Caco-2 (cell line): ENCODE measurements around the gene C6orf62. TPM values are rescaled to one million over a fixed set of nuclear protein-coding genes. Genes with fewer than 3 reads are reported as not detected.

Source experiments
- BruUV-seq: library from RNA; stranded (reverse); fragments of 400-500 nt; replicated peaks from 2 replicates; lab custom pipeline; 2021; lab: Mats Ljungman, UMichigan
- CTCF ChIA-PET: fragments of 300-600 bp; sonication (Branson Sonifier 250); formaldehyde crosslinking; loops from one replicate; lab custom pipeline; 2022; ENCODE audit warnings: antibody characterized with exemption; lab: Charles Lee
- POLR2A ChIA-PET: fragments of 300-600 bp; sonication (Branson Sonifier 250); formaldehyde crosslinking; loops from one replicate; lab custom pipeline; 2022; ENCODE audit warnings: antibody characterized with exemption; lab: Charles Lee
- DNase-seq, 2 experiments: peaks; one replicate each; pipeline versions ENCODE4 v3.0.0 to v3.0.0-alpha.2; 2020 to 2022
- H3K27me3 ChIP-seq: replicated peaks from 2 replicates; pipeline ENCODE4 v1.6.0; 2011; ENCODE audit warnings: low read length; ENCODE audit not compliant: control insufficient read depth, insufficient read depth
- H3K36me3 ChIP-seq: 2 replicates; pipeline ENCODE4 v1.5.1; 2011; ENCODE audit warnings: low read length; ENCODE audit not compliant: control insufficient read depth, insufficient read depth
- H3K4me1 ChIP-seq: fragments of 250-450 bp; sonication (Bioruptor Pico); 2 replicates; pipeline ENCODE4 v1.5.1; 2020; ENCODE audit warnings: mild to moderate bottlenecking
- H3K4me3 ChIP-seq: 2 replicates; pipeline ENCODE4 v1.5.1; 2011; ENCODE audit warnings: low read depth, mild to moderate bottlenecking, control low read depth, low read length
- H3K9me3 ChIP-seq: fragments of 250-450 bp; sonication (Bioruptor Pico); 2 replicates; pipeline ENCODE4 v1.5.1; 2020; ENCODE audit warnings: mild to moderate bottlenecking, moderate library complexity
- H3K27ac Mint-ChIP-seq: one replicate; pipeline ENCODE4 v1.8.0; 2022; ENCODE audit warnings: mixed read lengths; ENCODE audit not compliant: unreplicated experiment
- H3K27me3 Mint-ChIP-seq: one replicate; pipeline ENCODE4 v1.8.0; 2022; ENCODE audit warnings: mixed read lengths; ENCODE audit not compliant: insufficient read depth, unreplicated experiment
- H3K36me3 Mint-ChIP-seq: one replicate; pipeline ENCODE4 v1.8.0; 2022; ENCODE audit warnings: mild to moderate bottlenecking, mixed read lengths; ENCODE audit not compliant: insufficient read depth, unreplicated experiment
- H3K4me1 Mint-ChIP-seq: one replicate; pipeline ENCODE4 v1.8.0; 2022; ENCODE audit warnings: low read depth, mixed read lengths; ENCODE audit not compliant: unreplicated experiment
- H3K4me3 Mint-ChIP-seq: one replicate; pipeline ENCODE4 v1.8.0; 2022; ENCODE audit warnings: mild to moderate bottlenecking, moderate library complexity, mixed read lengths; ENCODE audit not compliant: unreplicated experiment
- H3K9me3 Mint-ChIP-seq: one replicate; pipeline ENCODE4 v1.8.0; 2022; ENCODE audit warnings: mixed read lengths; ENCODE audit not compliant: unreplicated experiment
- CTCF ChIP-seq, 2 experiments: fragments of 200-600 bp in 1 of 2; IDR thresholded peaks; 1 replicate in 1 of 2; 2 replicates in 1 of 2; pipeline versions ENCODE4 v1.5.1 to v1.8.0; 2011 to 2022; ENCODE audit warnings: antibody characterized with exemption in 1 of 2, control low read depth in 1 of 2, inconsistent platforms in 1 of 2, low read depth in 1 of 2, low read length in 1 of 2, mild to moderate bottlenecking in 1 of 2, moderate library complexity in 1 of 2; ENCODE audit not compliant: insufficient read depth in 1 of 2, severe bottlenecking in 1 of 2, unreplicated experiment in 1 of 2
- intact Hi-C: fragments of 100-400 bp; cut with micrococcal nuclease; formaldehyde crosslinking; loops from one replicate; pipeline ENCODE4 v1.10.0; 2022; ENCODE audit not compliant: unreplicated experiment
- total RNA-seq: library from RNA; stranded (reverse); gene quantifications from 2 replicates; pipeline ENCODE4 v1.2.3, GENCODE V29; 2022

C6orf62 gene
- total RNA-seq, 1 experiment from 2014 or later, result 74.2 TPM

DNA sequence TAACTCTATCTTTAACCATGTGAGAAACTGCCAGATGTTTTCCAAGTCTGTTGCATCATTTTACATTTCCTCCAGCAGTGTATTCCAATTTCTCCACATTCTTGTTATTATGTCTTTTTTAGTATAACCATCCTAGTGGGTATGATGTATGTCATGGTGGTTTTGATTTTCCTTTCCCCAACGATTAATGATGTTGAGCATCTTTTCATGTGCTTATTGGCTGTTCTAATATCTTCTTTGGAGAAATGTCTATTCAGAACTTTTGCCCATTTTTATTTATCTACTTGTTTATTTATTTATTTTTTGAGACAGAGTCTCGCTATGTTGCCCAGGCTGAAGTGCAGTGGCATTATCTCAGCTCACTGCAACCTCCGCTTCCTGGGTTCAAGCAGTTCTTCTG, 4.3 kb upstream of the C6orf62 start:
- no peaks in the 10 kb centered on the region for H3K36me3 ChIP-seq
- Mint-ChIP-seq H3K27ac (no peak overlapping the region), H3K4me1 (peaks cover 7% of the 10 kb centered on the region), H3K4me3 (no peak overlapping the region), H3K27me3 (no peaks in the 10 kb centered on the region), H3K9me3 (peaks cover 3% of the 10 kb centered on the region), H3K36me3 (peaks cover 35% of the 10 kb centered on the region)
- TF ChIP-seq CTCF (IDR thresholded peaks at IDR 0.05; ENCODE audit: insufficient read depth in 1 of 2, low read depth in 1 of 2, low read length in 1 of 2, severe bottlenecking in 1 of 2, unreplicated experiment in 1 of 2), result no peak
- intact Hi-C loops, result no loop called here
- no TSS peak for BruUV-seq
- ChIA-PET POLR2A (no interaction called here), CTCF (no interaction called here)
- DNase-seq, result no peak
- H3K4me1 ChIP-seq, result no peaks in the 10 kb centered on the region
- H3K9me3 ChIP-seq, result no peaks in the 10 kb centered on the region
- no peaks in the 10 kb centered on the region for H3K27me3 ChIP-seq
- H3K4me3 ChIP-seq, result no peak overlapping the region

- intact Hi-C loops, result loop anchor here (1.0 to 2.0 kb wide), 3 partner anchors 45 to 55 kb away; partner anchors contain the start of genes ACOT13, GMNN and TDP2
- TF ChIP-seq CTCF (IDR thresholded peaks at IDR 0.05; ENCODE audit: insufficient read depth in 1 of 2, low read depth in 1 of 2, low read length in 1 of 2, severe bottlenecking in 1 of 2, unreplicated experiment in 1 of 2), result no peak
- Mint-ChIP-seq H3K27ac (peak overlapping the region; percentile 96), H3K4me1 (peaks cover 19% of the 10 kb centered on the region), H3K9me3 (no peaks in the 10 kb centered on the region), H3K4me3 (peak overlapping the region; percentile 85), H3K36me3 (peaks cover 48% of the 10 kb centered on the region), H3K27me3 (no peaks in the 10 kb centered on the region)
- CTCF ChIA-PET, result no interaction called here
- H3K4me1 ChIP-seq, result no peaks in the 10 kb centered on the region
- peak in 1 of 2 experiments; percentile 85 for DNase-seq
- no peaks in the 10 kb centered on the region for H3K36me3 ChIP-seq
- no peaks in the 10 kb centered on the region for H3K27me3 ChIP-seq
- peak overlapping the region; percentile 49 for H3K4me3 ChIP-seq
- BruUV-seq, result TSS peak; percentile 93
- POLR2A ChIA-PET, result interaction anchor here (0.9 kb wide), 1 partner anchor 31 kb away, joined by 4 read pairs; no protein-coding TSS in a partner anchor
- no peaks in the 10 kb centered on the region for H3K9me3 ChIP-seq
Measured at GRCh38 chr6:24721461-24722215, 2.7 kb upstream of the C6orf62 start.

GRCh38 chr6:24720604-24721460, 1.9 kb upstream of the C6orf62 start:
- Mint-ChIP-seq H3K36me3 (peaks cover 57% of the 10 kb centered on the region), H3K4me3 (peak overlapping the region; percentile 85), H3K4me1 (peaks cover 19% of the 10 kb centered on the region), H3K27ac (peak overlapping the region; percentile 96), H3K9me3 (no peaks in the 10 kb centered on the region), H3K27me3 (no peaks in the 10 kb centered on the region)
- Histone ChIP-seq H3K27me3 (no peaks in the 10 kb centered on the region), H3K4me3 (peak overlapping the region; percentile 92), H3K36me3 (no peaks in the 10 kb centered on the region), H3K9me3 (no peaks in the 10 kb centered on the region), H3K4me1 (no peaks in the 10 kb centered on the region)
- TF ChIP-seq CTCF (IDR thresholded peaks at IDR 0.05; ENCODE audit: insufficient read depth in 1 of 2, low read depth in 1 of 2, low read length in 1 of 2, severe bottlenecking in 1 of 2, unreplicated experiment in 1 of 2), result no peak
- POLR2A ChIA-PET, result interaction anchor here (0.9 kb wide), 1 partner anchor 32 kb away, joined by 4 read pairs; no protein-coding TSS in a partner anchor
- DNase-seq, result peak; percentile 99 to 100
- CTCF ChIA-PET, result no interaction called here
- intact Hi-C loops, result loop anchor here (1.0 to 2.0 kb wide), 3 partner anchors 45 to 54 kb away; partner anchors contain the start of genes ACOT13, GMNN and TDP2
- no TSS peak for BruUV-seq
